HepG2 (cell line): ENCODE measurements around the gene RPL34. TPM values are rescaled to one million over a fixed set of nuclear protein-coding genes. Genes with fewer than 3 reads are reported as not detected.

Source experiments
- ARID2 ChIP-seq: sonication (generic); formaldehyde crosslinking; IDR thresholded peaks from 2 replicates; pipeline ENCODE4 v1.8.1; 2022; ENCODE audit warnings: mild to moderate bottlenecking, missing genetic modification reagents, borderline replicate concordance
- ETV6 ChIP-seq: sonication (generic); formaldehyde crosslinking; conservative IDR thresholded peaks from 2 replicates; pipeline ENCODE4 v1.4.0; 2020; ENCODE audit warnings: missing genetic modification reagents
- FOXM1 ChIP-seq: sonication (generic); formaldehyde crosslinking; IDR thresholded peaks from 2 replicates; pipeline ENCODE4 v1.5.0; 2020; ENCODE audit warnings: missing genetic modification reagents
- HNF4G ChIP-seq, 2 experiments: sonication (generic) in 1 of 2; formaldehyde crosslinking in 1 of 2; IDR thresholded peaks; 2 replicates each; pipeline versions ENCODE4 v1.4.0 to v1.6.1; 2011 to 2020; ENCODE audit warnings: borderline replicate concordance in 2 of 2, low read depth in 2 of 2, mild to moderate bottlenecking in 2 of 2, low read length in 1 of 2, missing genetic modification reagents in 1 of 2, moderate library complexity in 1 of 2
- IKZF1 ChIP-seq: fragments of 450-650 bp; IDR thresholded peaks from 2 replicates; pipeline ENCODE4 v1.7.1; 2016
- KLF9 ChIP-seq: IDR thresholded peaks from 2 replicates; pipeline ENCODE4 v1.6.1; 2016; ENCODE audit warnings: low read depth
- MEF2D ChIP-seq: sonication (generic); formaldehyde crosslinking; IDR thresholded peaks from 2 replicates; pipeline ENCODE4 v1.5.1; 2020; ENCODE audit warnings: mild to moderate bottlenecking, missing genetic modification reagents
- NCOA2 ChIP-seq: sonication (generic); formaldehyde crosslinking; IDR thresholded peaks from 2 replicates; pipeline ENCODE4 v1.8.0; 2022; ENCODE audit warnings: inconsistent platforms
- NFKBIZ ChIP-seq: IDR thresholded peaks from 2 replicates; pipeline ENCODE4 v1.6.1; 2018; ENCODE audit warnings: missing genetic modification reagents, missing compliant biosample characterization
- NR2F1 ChIP-seq, 2 experiments: fragments of 450-650 bp in 1 of 2; formaldehyde crosslinking in 1 of 2; IDR thresholded peaks; 2 replicates each; pipeline versions ENCODE4 v1.5.0 to v1.6.1; 2016 to 2020; ENCODE audit warnings: mild to moderate bottlenecking in 1 of 2, missing compliant biosample characterization in 1 of 2, missing genetic modification reagents in 1 of 2, moderate library complexity in 1 of 2
- POLR2A ChIP-seq, 2 experiments: IDR thresholded peaks; 2 replicates each; pipeline ENCODE4 v1.6.1; 2011; ENCODE audit warnings: low read depth in 2 of 2, low read length in 2 of 2, mild to moderate bottlenecking in 1 of 2, moderate library complexity in 1 of 2; ENCODE audit not compliant: insufficient read depth in 1 of 2
- RAD21 ChIP-seq: fragments of 450-650 bp; formaldehyde crosslinking; IDR thresholded peaks from 2 replicates; pipeline ENCODE4 v1.5.0; 2020; ENCODE audit warnings: mild to moderate bottlenecking
- SALL1 ChIP-seq: sonication (generic); formaldehyde crosslinking; IDR thresholded peaks from 2 replicates; pipeline ENCODE4 v1.8.0; 2022; ENCODE audit warnings: mild to moderate bottlenecking, missing genetic modification reagents
- TRIM24 ChIP-seq: sonication (generic); formaldehyde crosslinking; IDR thresholded peaks from 2 replicates; pipeline ENCODE4 v1.8.0; 2022; ENCODE audit warnings: mild to moderate bottlenecking, missing genetic modification reagents
- U2AF1 ChIP-seq: fragments of 200-400 bp; formaldehyde crosslinking; optimal IDR thresholded peaks from 2 replicates; pipeline ENCODE3; 2017; ENCODE audit warnings: mild to moderate bottlenecking, low read depth, low read length
- YEATS4 ChIP-seq: sonication (generic); formaldehyde crosslinking; IDR thresholded peaks from 2 replicates; pipeline ENCODE4 v1.4.0; 2020; ENCODE audit warnings: missing genetic modification reagents, borderline replicate concordance
- ZNF138 ChIP-seq: sonication (generic); formaldehyde crosslinking; IDR thresholded peaks from 2 replicates; pipeline ENCODE4 v1.5.0; 2020; ENCODE audit warnings: mild to moderate bottlenecking, low read depth, missing genetic modification reagents
- ZNF160 ChIP-seq: sonication (generic); formaldehyde crosslinking; IDR thresholded peaks from 2 replicates; pipeline ENCODE4 v1.8.0; 2022; ENCODE audit warnings: mild to moderate bottlenecking, inconsistent platforms, missing genetic modification reagents
- ZNF263 ChIP-seq: sonication (generic); formaldehyde crosslinking; IDR thresholded peaks from 2 replicates; pipeline ENCODE4 v1.4.0; 2020; ENCODE audit warnings: missing genetic modification reagents
- ZNF451 ChIP-seq: sonication (generic); formaldehyde crosslinking; IDR thresholded peaks from 2 replicates; pipeline ENCODE4 v1.5.0; 2020; ENCODE audit warnings: mild to moderate bottlenecking, missing genetic modification reagents
- ZNF558 ChIP-seq: sonication (generic); formaldehyde crosslinking; IDR thresholded peaks from 2 replicates; pipeline ENCODE4 v1.9.0; 2022; ENCODE audit warnings: mild to moderate bottlenecking, missing genetic modification reagents, borderline replicate concordance
- ZNF776 ChIP-seq: sonication (generic); formaldehyde crosslinking; IDR thresholded peaks from 2 replicates; pipeline ENCODE4 v1.4.0; 2020; ENCODE audit warnings: mild to moderate bottlenecking, missing genetic modification reagents
- ZSCAN31 ChIP-seq: sonication (generic); formaldehyde crosslinking; IDR thresholded peaks from 2 replicates; pipeline ENCODE4 v1.5.0; 2020; ENCODE audit warnings: low read depth, mild to moderate bottlenecking, missing genetic modification reagents
- polyA plus RNA-seq, 8 experiments: library from polyadenylated mRNA; depleted of rRNA in 3 of 8; stranded (reverse) in 7 of 8; unstranded in 1 of 8; fragments of >200 nt; fragmentation: Illumina TruSeq in 4 of 8; extraction: Trizol in 4 of 8; gene quantifications; 2 replicates each; pipeline versions ENCODE4 v1.2.1 to v1.2.3, GENCODE V29; 2011 to 2016; ENCODE audit warnings: low read depth in 4 of 8, missing spikeins in 1 of 8, mixed read lengths in 1 of 8; ENCODE audit not compliant: insufficient read depth in 1 of 8
- total RNA-seq, 5 experiments: library from RNA; depleted of rRNA; stranded (reverse); fragments of >200 nt; fragmentation: Illumina TruSeq; extraction: Trizol; gene quantifications; 2 replicates each; pipeline ENCODE4 v1.2.3, GENCODE V29; 2016; ENCODE audit warnings: low read depth in 1 of 5
- TF ChIP-seq, protein P1 (sequence below), 2 experiments: sonication (generic) in 1 of 2; formaldehyde crosslinking in 1 of 2; IDR thresholded peaks; 2 replicates each; pipeline versions ENCODE4 v1.5.1 to v1.6.1; 2011 to 2020; ENCODE audit warnings: borderline replicate concordance in 1 of 2, low read depth in 1 of 2, low read length in 1 of 2, mild to moderate bottlenecking in 1 of 2, missing genetic modification reagents in 1 of 2, moderate library complexity in 1 of 2
- TF ChIP-seq, protein P2 (sequence below): sonication (generic); formaldehyde crosslinking; conservative IDR thresholded peaks from 2 replicates; pipeline ENCODE4 v1.4.0; 2020; ENCODE audit warnings: missing genetic modification reagents

RPL34 gene
- total and polyA plus RNA-seq, 2 of the 13 experiments (the other 11 are each of a cell fraction or from before 2014, with no cell fraction given): 2,235 to 3,985 TPM

DNA sequence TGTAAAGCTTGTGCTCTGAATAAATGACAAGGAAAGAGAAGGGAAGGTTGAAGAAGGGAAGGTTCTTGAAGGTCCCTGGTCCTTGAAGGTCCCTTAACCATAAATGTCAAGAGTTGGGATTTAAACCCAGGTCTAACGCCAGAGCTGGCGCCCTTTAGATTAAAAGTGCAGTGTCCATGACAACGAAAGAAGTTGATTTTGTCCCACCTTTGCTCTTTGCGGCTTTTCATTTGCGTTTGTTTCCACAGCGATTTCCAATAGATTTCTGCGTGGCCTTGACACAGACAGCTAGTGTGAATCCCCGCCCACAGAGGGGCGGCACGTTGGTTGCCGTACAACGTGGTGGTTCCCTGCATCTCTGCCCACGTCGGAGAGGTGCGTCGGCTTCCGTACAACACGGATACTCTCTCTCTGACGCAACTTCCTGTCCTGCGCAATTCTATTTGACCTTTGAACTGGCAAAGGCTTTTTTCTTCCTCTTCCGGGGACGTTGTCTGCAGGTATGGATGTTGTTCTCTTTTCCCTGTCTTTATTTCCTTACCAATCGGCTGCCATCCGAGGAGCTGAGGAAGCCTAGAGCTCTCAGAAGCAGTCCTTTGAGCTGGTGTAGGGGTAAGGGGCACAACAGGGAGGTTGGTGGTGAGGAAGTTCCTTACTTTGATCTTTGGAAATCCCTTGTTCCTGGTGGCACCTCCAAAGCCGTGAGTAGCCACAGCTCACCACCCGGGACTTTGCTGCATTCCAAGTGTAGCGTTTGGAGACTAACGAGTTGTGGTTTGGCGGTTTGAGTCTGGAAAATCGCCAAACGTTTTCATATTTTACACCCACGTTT lies at the start of gene RPL34 (continued):
- TF ChIP-seq, protein P1, sequence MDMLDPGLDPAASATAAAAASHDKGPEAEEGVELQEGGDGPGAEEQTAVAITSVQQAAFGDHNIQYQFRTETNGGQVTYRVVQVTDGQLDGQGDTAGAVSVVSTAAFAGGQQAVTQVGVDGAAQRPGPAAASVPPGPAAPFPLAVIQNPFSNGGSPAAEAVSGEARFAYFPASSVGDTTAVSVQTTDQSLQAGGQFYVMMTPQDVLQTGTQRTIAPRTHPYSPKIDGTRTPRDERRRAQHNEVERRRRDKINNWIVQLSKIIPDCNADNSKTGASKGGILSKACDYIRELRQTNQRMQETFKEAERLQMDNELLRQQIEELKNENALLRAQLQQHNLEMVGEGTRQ (IDR thresholded peaks at IDR 0.05; ENCODE audit: low read depth, low read length): no peak
- TF ChIP-seq, protein P1 (CRISPR knock-in tag; IDR thresholded peaks at IDR 0.05; ENCODE audit: borderline replicate concordance): no peak
- TF ChIP-seq NR2F1 (CRISPR knock-in tag; IDR thresholded peaks at IDR 0.05): peak; percentile 33 to 86; a peak in 2 of 4 replicates
- TF ChIP-seq YEATS4 (CRISPR knock-in tag): peak; percentile 87; the same call in 1 of the 2 replicates
- TF ChIP-seq ZNF451 (CRISPR knock-in tag): no peak
- no peak for TF ChIP-seq ZNF558 (CRISPR knock-in tag)
- TF ChIP-seq RAD21 (CRISPR knock-in tag): no peak
- 0 out of 2 replicates have a peak, but pooled peaks have one; percentile 63 for TF ChIP-seq KLF9
- no peak for TF ChIP-seq MEF2D (CRISPR knock-in tag)
- TF ChIP-seq ARID2 (CRISPR knock-in tag): peak; percentile 71
- TF ChIP-seq ZNF160 (CRISPR knock-in tag): no peak
- no peak for TF ChIP-seq IKZF1
- TF ChIP-seq FOXM1 (CRISPR knock-in tag): no peak
- peak; percentile 55; the same call in 1 of the 2 replicates for TF ChIP-seq ZSCAN31
- peak; percentile 70 for TF ChIP-seq HNF4G (IDR thresholded peaks at IDR 0.05; ENCODE audit: borderline replicate concordance, low read depth, low read length)
- TF ChIP-seq HNF4G (CRISPR knock-in tag; IDR thresholded peaks at IDR 0.05; ENCODE audit: borderline replicate concordance, low read depth): peak; percentile 69
- peak; percentile 63 for TF ChIP-seq NCOA2 (CRISPR knock-in tag)
- peak; percentile 91 to 99 for TF ChIP-seq POLR2A (IDR thresholded peaks at IDR 0.05; ENCODE audit: insufficient read depth in 1 of 2, low read depth in 2 of 2, low read length in 2 of 2)
- no peak for TF ChIP-seq ZNF138 (CRISPR knock-in tag)
- no peak for TF ChIP-seq ZNF776 (CRISPR knock-in tag)
- TF ChIP-seq NFKBIZ (CRISPR knock-in tag): peak; percentile 78; the same call in 1 of the 2 replicates
- TF ChIP-seq ZNF263 (CRISPR knock-in tag): no peak
- no peak for TF ChIP-seq U2AF1
- no peak for TF ChIP-seq TRIM24 (CRISPR knock-in tag)
- peak; percentile 42; the same call in 1 of the 2 replicates for TF ChIP-seq ETV6 (CRISPR knock-in tag)
- TF ChIP-seq SALL1 (CRISPR knock-in tag): peak; percentile 75
- TF ChIP-seq, protein P2, sequence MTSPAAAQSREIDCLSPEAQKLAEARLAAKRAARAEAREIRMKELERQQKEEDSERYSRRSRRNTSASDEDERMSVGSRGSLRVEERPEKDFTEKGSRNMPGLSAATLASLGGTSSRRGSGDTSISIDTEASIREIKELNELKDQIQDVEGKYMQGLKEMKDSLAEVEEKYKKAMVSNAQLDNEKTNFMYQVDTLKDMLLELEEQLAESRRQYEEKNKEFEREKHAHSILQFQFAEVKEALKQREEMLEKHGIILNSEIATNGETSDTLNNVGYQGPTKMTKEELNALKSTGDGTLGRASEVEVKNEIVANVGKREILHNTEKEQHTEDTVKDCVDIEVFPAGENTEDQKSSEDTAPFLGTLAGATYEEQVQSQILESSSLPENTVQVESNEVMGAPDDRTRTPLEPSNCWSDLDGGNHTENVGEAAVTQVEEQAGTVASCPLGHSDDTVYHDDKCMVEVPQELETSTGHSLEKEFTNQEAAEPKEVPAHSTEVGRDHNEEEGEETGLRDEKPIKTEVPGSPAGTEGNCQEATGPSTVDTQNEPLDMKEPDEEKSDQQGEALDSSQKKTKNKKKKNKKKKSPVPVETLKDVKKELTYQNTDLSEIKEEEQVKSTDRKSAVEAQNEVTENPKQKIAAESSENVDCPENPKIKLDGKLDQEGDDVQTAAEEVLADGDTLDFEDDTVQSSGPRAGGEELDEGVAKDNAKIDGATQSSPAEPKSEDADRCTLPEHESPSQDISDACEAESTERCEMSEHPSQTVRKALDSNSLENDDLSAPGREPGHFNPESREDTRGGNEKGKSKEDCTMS (CRISPR knock-in tag): no peak
